ENCODE data around the gene SEMG2. TPM values are rescaled to one million over a fixed set of nuclear protein-coding genes. Genes with fewer than 3 reads are reported as not detected.

SEMG2 gene
- total RNA-seq, 1 donor from 2014 or later, result not detected

GRCh38 chr20:45247865-45248264, 26.7 kb downstream of the SEMG2 start:
- H3K27me3 Mint-ChIP-seq (ENCODE audit: low read depth), result peaks cover 85% of the 10 kb centered on the region
- H3K4me3 Mint-ChIP-seq, result no peak overlapping the region

GRCh38 chr20:45248609-45249008, 27.4 kb downstream of the SEMG2 start:
- H3K27ac Mint-ChIP-seq (ENCODE audit: unreplicated experiment), result no peak overlapping the region
- no peaks in the 10 kb centered on the region for H3K36me3 Mint-ChIP-seq (ENCODE audit: low read depth)
- H3K27me3 Mint-ChIP-seq (ENCODE audit: low read depth), result peaks cover 77% of the 10 kb centered on the region
- TF ChIP-seq CTCF (conservative IDR thresholded peaks at IDR 0.05), result no peak
- H3K4me3 Mint-ChIP-seq, result no peak overlapping the region
- no peaks in the 10 kb centered on the region for H3K9me3 Mint-ChIP-seq
- no peaks in the 10 kb centered on the region for H3K4me1 Mint-ChIP-seq
- no peak for DNase-seq (ENCODE audit: low read depth, low spot score)

More at GRCh38 chr20:45247865-45248264, 26.7 kb downstream of the SEMG2 start:
- no peak for DNase-seq (ENCODE audit: low read depth, low spot score)
- TF ChIP-seq CTCF (conservative IDR thresholded peaks at IDR 0.05), result no peak
- Mint-ChIP-seq H3K9me3 (no peaks in the 10 kb centered on the region), H3K4me1 (no peaks in the 10 kb centered on the region), H3K27ac (ENCODE audit: unreplicated experiment) (no peak overlapping the region), H3K36me3 (ENCODE audit: low read depth) (no peaks in the 10 kb centered on the region)

GRCh38 chr20:45251884-45252560, 30.8 kb downstream of the SEMG2 start:
- TF ChIP-seq CTCF (conservative IDR thresholded peaks at IDR 0.05), result no peak
- peaks cover 51% of the 10 kb centered on the region for H3K27me3 Mint-ChIP-seq (ENCODE audit: low read depth)
- H3K4me1 Mint-ChIP-seq, result peaks cover 4% of the 10 kb centered on the region
- H3K27ac Mint-ChIP-seq (ENCODE audit: unreplicated experiment), result peak overlapping the region; percentile 81
- DNase-seq (ENCODE audit: low read depth, low spot score), result no peak
- no peaks in the 10 kb centered on the region for H3K9me3 Mint-ChIP-seq
- H3K36me3 Mint-ChIP-seq (ENCODE audit: low read depth), result no peaks in the 10 kb centered on the region
- no peak overlapping the region for H3K4me3 Mint-ChIP-seq

GRCh38 chr20:45253261-45253660, 32.1 kb downstream of the SEMG2 start:
- DNase-seq (ENCODE audit: low read depth, low spot score), result no peak
- peaks cover 12% of the 10 kb centered on the region for H3K4me1 Mint-ChIP-seq

GRCh38 chr20:45254383-45255262, 33.5 kb downstream of the SEMG2 start, which contains the start of gene SLPI:
TSS of gene SLPI (minus strand) at chr20:45254564. CDS start at chr20:45254543, 21 bp downstream.
- Mint-ChIP-seq H3K36me3 (ENCODE audit: low read depth) (no peaks in the 10 kb centered on the region), H3K27ac (ENCODE audit: unreplicated experiment) (no peak within 1 kb of the TSS), H3K4me1 (peaks cover 26% of the 10 kb centered on the region), H3K27me3 (ENCODE audit: low read depth) (peaks cover 29% of the 10 kb centered on the region), H3K9me3 (no peaks in the 10 kb centered on the region), H3K4me3 (no peak within 1 kb of the TSS)
- no peak for DNase-seq (ENCODE audit: low read depth, low spot score)
- no peak for TF ChIP-seq CTCF (conservative IDR thresholded peaks at IDR 0.05)

More at GRCh38 chr20:45253261-45253660, 32.1 kb downstream of the SEMG2 start:
- Mint-ChIP-seq H3K9me3 (no peaks in the 10 kb centered on the region), H3K36me3 (ENCODE audit: low read depth) (no peaks in the 10 kb centered on the region), H3K27me3 (ENCODE audit: low read depth) (peaks cover 38% of the 10 kb centered on the region), H3K4me3 (no peak overlapping the region), H3K27ac (ENCODE audit: unreplicated experiment) (no peak overlapping the region)
- TF ChIP-seq CTCF (conservative IDR thresholded peaks at IDR 0.05), result no peak
